Lower lobe of right lung (tissue), 2 donors: Measurements from ENCODE around the gene NHLRC2. TPM values are rescaled to one million over a fixed set of nuclear protein-coding genes. Genes with fewer than 3 reads are reported as not detected.

ENCODE experiments used
- ATAC-seq, 2 donors: fragments of 200-7000 bp; cut with Tn5 transposase; one replicate each; pipeline ENCODE4 v1.9.1; 2020 to 2022; ENCODE audit warnings: mild to moderate bottlenecking in 2 of 2, moderate library complexity in 2 of 2
- DNase-seq: peaks from one replicate; pipeline ENCODE4 v3.0.0-alpha.2; 2020
- H3K27ac ChIP-seq: fragments of 200-600 bp; one replicate; pipeline ENCODE4 v1.8.0; 2022
- H3K27me3 ChIP-seq: fragments of 200-600 bp; one replicate; pipeline ENCODE4 v1.8.0; 2022; ENCODE audit warnings: low read depth
- H3K36me3 ChIP-seq: fragments of 200-600 bp; one replicate; pipeline ENCODE4 v1.8.0; 2022; ENCODE audit warnings: mild to moderate bottlenecking
- H3K4me1 ChIP-seq: fragments of 200-600 bp; one replicate; pipeline ENCODE4 v1.8.0; 2022
- H3K4me3 ChIP-seq: fragments of 200-600 bp; one replicate; pipeline ENCODE4 v1.8.0; 2022; ENCODE audit warnings: mild to moderate bottlenecking
- H3K9me3 ChIP-seq: fragments of 200-600 bp; one replicate; pipeline ENCODE4 v1.8.0; 2022
- CTCF ChIP-seq: fragments of 200-600 bp; IDR thresholded peaks from one replicate; pipeline ENCODE4 v1.8.0; 2022; ENCODE audit warnings: antibody characterized with exemption, mild to moderate bottlenecking
- intact Hi-C: fragments of 100-400 bp; cut with DNase I; formaldehyde crosslinking; loops from one replicate; pipeline ENCODE4 v1.11.0; 2022
- total RNA-seq: library from RNA; stranded (reverse); fragmentation: NEBNext Ultra II Directional; extraction: Animal tissue kit (Norgen Biotek cat#: 25700); gene quantifications from one replicate; pipeline ENCODE4 v1.2.1, GENCODE V29; 2021
- donor health status: DM: no; HTN: yes; CAD: no; lungs with severe emphysema.

Gene NHLRC2
- total RNA-seq, 1 donor from 2014 or later, result 43.6 TPM

GRCh38 chr10:113854761-113855588 is 514 bp downstream of the NHLRC2 start:
- intact Hi-C loops, result no loop called here
- TF ChIP-seq CTCF, result no peak
- Histone ChIP-seq H3K27ac (peak overlapping the region; percentile 93), H3K36me3 (peaks cover 16% of the 10 kb centered on the region), H3K4me1 (peaks cover 50% of the 10 kb centered on the region), H3K4me3 (peak overlapping the region; percentile 88), H3K9me3 (no peaks in the 10 kb centered on the region), H3K27me3 (no peaks in the 10 kb centered on the region)
- ATAC-seq (peak; percentile 87 to 88), DNase-seq (peak; percentile 65)

GRCh38 chr10:113856563-113856962 is 2.1 kb downstream of the NHLRC2 start:
- Histone ChIP-seq H3K27ac (no peak overlapping the region), H3K36me3 (peaks cover 32% of the 10 kb centered on the region), H3K9me3 (no peaks in the 10 kb centered on the region), H3K4me3 (peak overlapping the region; percentile 88), H3K4me1 (peaks cover 48% of the 10 kb centered on the region), H3K27me3 (no peaks in the 10 kb centered on the region)
- intact Hi-C loops, result no loop called here
- ATAC-seq (no peak), DNase-seq (no peak)
- no peak for TF ChIP-seq CTCF

GRCh38 chr10:113857210-113857609 is 2.7 kb downstream of the NHLRC2 start:
- Histone ChIP-seq H3K4me3 (no peak overlapping the region), H3K9me3 (no peaks in the 10 kb centered on the region), H3K27ac (no peak overlapping the region), H3K27me3 (no peaks in the 10 kb centered on the region), H3K4me1 (peaks cover 44% of the 10 kb centered on the region), H3K36me3 (peaks cover 38% of the 10 kb centered on the region)
- ATAC-seq, result no peak
- no peak for DNase-seq
- no peak for TF ChIP-seq CTCF
- intact Hi-C loops, result no loop called here

- intact Hi-C loops, result no loop called here
- H3K4me3 ChIP-seq, result no peak overlapping the region
- peaks cover 34% of the 10 kb centered on the region for H3K4me1 ChIP-seq
- no peak for DNase-seq
- H3K36me3 ChIP-seq, result peaks cover 38% of the 10 kb centered on the region
- no peak overlapping the region for H3K27ac ChIP-seq
- no peak for TF ChIP-seq CTCF
- H3K27me3 ChIP-seq, result no peaks in the 10 kb centered on the region
- ATAC-seq, result no peak
- no peaks in the 10 kb centered on the region for H3K9me3 ChIP-seq
Measured at GRCh38 chr10:113858541-113858940, 4.1 kb downstream of the NHLRC2 start.

GRCh38 chr10:113859261-113859660 is 4.8 kb downstream of the NHLRC2 start:
- peaks cover 31% of the 10 kb centered on the region for H3K4me1 ChIP-seq
- no peak overlapping the region for H3K27ac ChIP-seq
- no peaks in the 10 kb centered on the region for H3K27me3 ChIP-seq
- DNase-seq (no peak), ATAC-seq (no peak)
- no peaks in the 10 kb centered on the region for H3K9me3 ChIP-seq
- no peak overlapping the region for H3K4me3 ChIP-seq
- TF ChIP-seq CTCF, result no peak
- intact Hi-C loops, result no loop called here
- H3K36me3 ChIP-seq, result peaks cover 38% of the 10 kb centered on the region
